CD4-positive, alpha-beta T cell (primary cell): ENCODE results near the gene CHORDC1. TPM values are rescaled to one million over a fixed set of nuclear protein-coding genes. Genes with fewer than 3 reads are reported as not detected.

Experiments used
- ATAC-seq: fragments of 200-7000 bp; cut with Tn5 transposase; one replicate; pipeline ENCODE4 v1.10.0; 2022; ENCODE audit warnings: mild to moderate bottlenecking; ENCODE audit not compliant: poor library complexity
- CTCF ChIA-PET: fragments of 350-600 bp; sonication (Branson Sonifier 250); formaldehyde crosslinking; loops from one replicate; lab custom pipeline; 2021; ENCODE audit warnings: antibody characterized with exemption, inconsistent platforms; lab: Charles Lee
- POLR2A ChIA-PET: fragments of 350-600 bp; sonication (Branson Sonifier 250); formaldehyde crosslinking; loops from one replicate; lab custom pipeline; 2021; ENCODE audit warnings: antibody characterized with exemption, inconsistent platforms; lab: Charles Lee
- DNase-seq, 14 experiments: peaks; one replicate each; pipeline ENCODE4 v3.0.0-alpha.2; 2013 to 2020; ENCODE audit warnings: mixed read lengths in 2 of 14
- H3K27ac ChIP-seq, 2 donors: one replicate each; pipeline versions ENCODE4 v1.5.1 to v1.7.0; 2013; ENCODE audit warnings: low read length in 2 of 2, low read depth in 1 of 2, mild to moderate bottlenecking in 1 of 2
- H3K27me3 ChIP-seq, 2 experiments: 1 replicate in 1 of 2; 2 replicates in 1 of 2; pipeline versions ENCODE4 v1.6.1 to v1.7.0; 2013; ENCODE audit warnings: low read length in 2 of 2, control low read depth in 1 of 2, mild to moderate bottlenecking in 1 of 2, moderate library complexity in 1 of 2; ENCODE audit not compliant: insufficient read depth in 2 of 2, control insufficient read depth in 1 of 2
- H3K36me3 ChIP-seq: one replicate; pipeline ENCODE4 v1.6.1; 2013; ENCODE audit warnings: low read length, control low read depth; ENCODE audit not compliant: insufficient read depth
- H3K4me1 ChIP-seq: one replicate; pipeline ENCODE4 v1.6.1; 2013; ENCODE audit warnings: low read length, control low read depth; ENCODE audit not compliant: insufficient read depth
- H3K4me3 ChIP-seq: one replicate; pipeline ENCODE4 v1.5.1; 2013; ENCODE audit warnings: mild to moderate bottlenecking, low read length, moderate library complexity
- H3K9me3 ChIP-seq, 2 experiments: 1 replicate in 1 of 2; 2 replicates in 1 of 2; pipeline versions ENCODE4 v1.6.1 to v1.7.0; 2013; ENCODE audit warnings: low read length in 2 of 2, mild to moderate bottlenecking in 2 of 2, control low read depth in 1 of 2, moderate library complexity in 1 of 2; ENCODE audit not compliant: control insufficient read depth in 1 of 2, insufficient read depth in 1 of 2
- H3K27ac Mint-ChIP-seq: one replicate; pipeline ENCODE4 v1.8.0; 2020; ENCODE audit warnings: mixed read lengths
- H3K27me3 Mint-ChIP-seq: one replicate; pipeline ENCODE4 v1.8.0; 2021; ENCODE audit warnings: mixed read lengths
- H3K36me3 Mint-ChIP-seq: one replicate; pipeline ENCODE4 v1.8.0; 2021; ENCODE audit warnings: low read depth, mixed read lengths
- H3K4me1 Mint-ChIP-seq: one replicate; pipeline ENCODE4 v1.8.0; 2021; ENCODE audit warnings: low read depth, mixed read lengths
- H3K4me3 Mint-ChIP-seq: one replicate; pipeline ENCODE4 v1.8.0; 2020; ENCODE audit warnings: mild to moderate bottlenecking, mixed read lengths
- H3K9me3 Mint-ChIP-seq: one replicate; pipeline ENCODE4 v1.8.0; 2020; ENCODE audit warnings: mixed read lengths
- CTCF ChIP-seq: fragments of 200-600 bp; IDR thresholded peaks from one replicate; pipeline ENCODE4 v1.8.0; 2022; ENCODE audit warnings: antibody characterized with exemption, mild to moderate bottlenecking
- intact Hi-C, 2 experiments: fragments of 100-400 bp; cut with DNase I in 1 of 2; cut with micrococcal nuclease in 1 of 2; formaldehyde crosslinking; loops; one replicate each; pipeline versions ENCODE4 v1.15.1 to v1.9.0; 2023 to 2025; cut with DNase I, micrococcal nuclease
- total RNA-seq, 174 experiments: library from RNA in 2 of 174; stranded (reverse) in 2 of 174; gene quantifications; one replicate each; pipeline ENCODE4 v1.2.3 and lab custom pipeline; 2021 to 2026

CHORDC1 gene
- total RNA-seq, 2 experiments from 2014 or later: 64.6 to 65.9 TPM

GRCh38 chr11:90192869-90193582, 29.8 kb downstream of the CHORDC1 start:
- H3K4me3 ChIP-seq: no peak overlapping the region
- H3K9me3 ChIP-seq: no peaks in the 10 kb centered on the region
- no peaks in the 10 kb centered on the region for H3K36me3 ChIP-seq
- intact Hi-C loops: no loop called here
- ChIA-PET CTCF (no interaction called here), POLR2A (no interaction called here)
- Mint-ChIP-seq H3K4me3 (no peak overlapping the region), H3K27me3 (no peaks in the 10 kb centered on the region), H3K36me3 (peaks cover 6% of the 10 kb centered on the region), H3K9me3 (no peaks in the 10 kb centered on the region), H3K4me1 (no peaks in the 10 kb centered on the region), H3K27ac (no peak overlapping the region)
- no peak overlapping the region for H3K27ac ChIP-seq
- no peak for DNase-seq
- TF ChIP-seq CTCF: no peak
- H3K27me3 ChIP-seq: no peaks in the 10 kb centered on the region
- no peaks in the 10 kb centered on the region for H3K4me1 ChIP-seq
- no peak for ATAC-seq

- ATAC-seq (no peak), DNase-seq (no peak)
- Mint-ChIP-seq H3K36me3 (no peaks in the 10 kb centered on the region), H3K27me3 (no peaks in the 10 kb centered on the region), H3K4me3 (no peak overlapping the region), H3K27ac (no peak overlapping the region), H3K9me3 (no peaks in the 10 kb centered on the region), H3K4me1 (no peaks in the 10 kb centered on the region)
- H3K4me3 ChIP-seq: no peak overlapping the region
- H3K9me3 ChIP-seq: no peaks in the 10 kb centered on the region
- H3K4me1 ChIP-seq: no peaks in the 10 kb centered on the region
- ChIA-PET POLR2A (no interaction called here), CTCF (interaction anchor here (0.6 kb wide), 1 partner anchor 61 kb away, joined by 3 read pairs; no protein-coding TSS in a partner anchor)
- no peak overlapping the region for H3K27ac ChIP-seq
- intact Hi-C loops: no loop called here
- TF ChIP-seq CTCF: no peak
- no peaks in the 10 kb centered on the region for H3K36me3 ChIP-seq
- H3K27me3 ChIP-seq: no peaks in the 10 kb centered on the region
Measured at GRCh38 chr11:90189011-90189410, 33.8 kb downstream of the CHORDC1 start.

- no peaks in the 10 kb centered on the region for H3K36me3 ChIP-seq
- Mint-ChIP-seq H3K4me3 (no peak overlapping the region), H3K4me1 (no peaks in the 10 kb centered on the region), H3K9me3 (no peaks in the 10 kb centered on the region), H3K36me3 (no peaks in the 10 kb centered on the region), H3K27ac (no peak overlapping the region), H3K27me3 (no peaks in the 10 kb centered on the region)
- no peaks in the 10 kb centered on the region for H3K4me1 ChIP-seq
- ChIA-PET POLR2A (no interaction called here), CTCF (no interaction called here)
- no peak for TF ChIP-seq CTCF
- H3K27ac ChIP-seq: no peak overlapping the region
- no peaks in the 10 kb centered on the region for H3K27me3 ChIP-seq
- no peak overlapping the region for H3K4me3 ChIP-seq
- intact Hi-C loops: no loop called here
- ATAC-seq: no peak
- DNase-seq: no peak
- no peaks in the 10 kb centered on the region for H3K9me3 ChIP-seq
Measured at GRCh38 chr11:90187839-90188238, 35.0 kb downstream of the CHORDC1 start.
